HG03457 (cell line): ENCODE results near the gene IRS2.

ENCODE experiments used
- ATAC-seq: cut with Tn5 transposase; IDR thresholded peaks from one replicate; pipeline ENCODE4 v1.9.1; 2021; ENCODE audit warnings: moderate number of reproducible peaks; ENCODE audit not compliant: unreplicated experiment

Gene IRS2

DNA sequence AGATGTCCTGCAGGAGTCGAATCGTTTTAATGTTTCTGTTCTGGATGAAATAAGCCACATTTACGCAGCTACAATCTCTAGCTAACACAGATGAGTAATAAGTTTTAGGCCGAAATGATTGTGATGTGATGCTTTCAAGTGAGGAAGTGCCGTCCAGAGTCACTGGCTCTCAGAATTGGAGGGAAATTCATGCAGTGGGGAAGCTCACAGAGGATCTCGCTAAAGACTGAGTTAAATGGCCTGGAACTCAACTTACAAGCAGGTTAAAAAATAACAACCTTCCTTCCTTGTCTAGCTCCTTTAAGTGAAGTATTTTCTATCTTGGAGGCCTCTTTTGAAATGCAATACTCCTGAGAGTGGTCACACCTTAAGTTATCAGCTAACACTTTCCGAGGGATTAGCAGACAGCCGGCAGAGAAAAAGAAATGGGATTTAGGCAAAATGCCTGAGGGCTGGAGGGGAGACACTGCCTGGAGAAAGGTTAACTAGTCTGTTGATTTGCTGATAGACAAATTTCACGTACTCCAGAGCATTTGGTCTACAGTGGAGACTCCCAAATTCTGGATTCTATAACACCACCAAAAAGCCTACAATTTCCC lies 74.2 kb downstream of the IRS2 start:
- no peak for ATAC-seq

DNA sequence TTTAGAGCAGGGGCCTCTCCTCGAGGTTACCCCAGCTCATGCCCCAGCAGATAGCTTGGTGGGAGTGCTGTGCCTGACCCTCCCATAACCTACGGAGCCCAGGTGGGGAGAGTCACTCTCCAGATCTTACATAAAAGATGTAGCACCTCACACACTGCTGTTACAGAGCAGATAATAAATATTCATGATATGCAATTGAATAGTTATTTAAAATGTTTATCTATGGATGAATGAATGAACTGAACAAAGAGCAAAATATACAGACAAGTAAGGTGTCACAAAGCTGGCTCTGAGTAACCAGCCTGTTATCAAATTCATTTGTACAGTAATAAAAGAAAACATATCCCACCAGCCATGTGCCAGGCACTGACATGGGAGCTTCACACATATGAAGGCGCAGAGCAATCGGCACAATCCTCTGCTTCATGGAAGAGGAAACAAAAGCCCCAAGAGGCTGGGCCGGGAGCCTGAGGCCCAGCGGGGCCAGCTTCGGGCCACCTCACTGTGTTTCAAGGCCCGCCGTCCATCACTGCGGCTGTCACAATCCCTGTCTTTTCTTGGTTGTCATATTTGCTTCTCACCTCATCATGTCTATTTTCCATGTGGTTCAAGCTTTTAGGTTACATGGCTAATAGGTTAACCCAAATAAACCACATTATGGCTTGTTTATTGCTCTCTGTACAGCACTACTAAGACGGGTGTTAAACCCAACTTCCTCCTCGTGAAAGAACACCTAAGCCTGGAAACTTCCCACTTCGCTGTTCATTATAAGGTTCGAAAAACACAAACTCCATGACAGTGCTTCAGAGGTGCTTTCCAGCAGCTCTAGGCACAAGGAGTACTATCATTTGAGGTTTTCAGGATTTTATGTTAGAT lies 78.4 kb downstream of the IRS2 start:
- no peak for ATAC-seq

DNA sequence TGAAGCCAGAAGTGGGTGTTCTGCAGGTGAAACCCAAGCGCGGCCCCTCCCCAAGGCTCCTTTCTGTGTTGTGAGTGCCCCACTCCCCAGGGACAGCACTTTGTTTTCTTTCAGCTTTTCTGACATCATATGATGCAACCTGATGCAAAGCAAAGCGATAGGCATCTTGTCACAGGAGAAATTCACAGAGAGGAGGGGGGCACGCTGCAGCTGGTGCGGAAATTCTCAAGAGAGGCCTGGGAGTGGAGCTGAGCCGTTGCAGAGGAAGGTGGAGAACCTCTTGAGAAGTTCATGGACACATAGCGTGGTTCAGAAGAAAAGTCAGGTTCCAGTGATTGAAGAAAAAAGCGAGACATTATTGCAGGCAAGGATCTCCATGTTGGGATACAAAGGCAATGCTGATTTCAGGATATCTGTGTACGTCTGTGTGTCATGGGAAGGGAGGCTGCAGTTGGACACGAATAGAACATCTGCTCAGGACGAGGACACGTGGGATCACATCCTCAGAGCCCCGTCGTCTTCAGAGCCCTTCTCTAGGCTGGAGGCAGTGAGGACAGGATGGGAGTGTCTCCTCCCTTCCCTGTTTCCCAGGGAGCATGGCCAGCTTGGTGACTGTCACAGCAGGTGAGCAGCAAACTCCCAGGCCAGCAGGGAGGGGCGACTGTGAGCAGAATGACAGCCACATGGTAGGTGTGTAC lies 79.2 kb downstream of the IRS2 start:
- no peak for ATAC-seq

DNA sequence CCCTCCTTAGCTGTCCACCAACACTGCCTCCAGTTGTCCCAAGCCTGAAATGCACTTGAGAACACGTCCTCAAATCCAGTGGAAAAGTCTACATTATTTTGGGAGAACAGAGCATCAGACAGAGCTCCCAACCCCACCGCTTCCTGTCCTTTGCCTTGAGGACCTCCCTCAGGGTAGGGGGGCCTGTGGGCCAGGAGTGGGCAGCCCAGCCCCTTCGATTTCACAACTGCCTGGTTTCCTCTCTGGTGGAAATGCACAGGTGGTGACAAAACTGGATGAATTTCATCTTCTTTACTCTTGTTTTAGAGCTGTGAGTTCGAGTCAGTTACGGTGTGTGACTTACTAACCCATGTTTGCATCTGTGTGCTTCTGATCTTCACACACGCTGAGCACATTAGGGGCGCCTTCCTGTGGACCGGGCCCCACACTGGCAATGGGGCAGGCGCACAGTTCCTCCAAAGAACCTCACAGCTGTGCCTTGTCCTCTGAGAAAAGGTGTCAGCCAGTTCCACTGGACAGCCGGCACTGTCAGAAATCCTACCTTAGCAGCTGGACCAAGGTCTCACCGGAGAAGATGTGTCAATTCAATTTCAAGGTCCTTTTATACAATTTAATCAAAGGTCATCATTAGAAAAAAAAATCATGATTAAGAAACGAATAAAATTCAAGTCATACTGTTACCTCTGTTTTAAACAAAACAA lies 80.2 kb downstream of the IRS2 start:
- ATAC-seq: no peak

DNA sequence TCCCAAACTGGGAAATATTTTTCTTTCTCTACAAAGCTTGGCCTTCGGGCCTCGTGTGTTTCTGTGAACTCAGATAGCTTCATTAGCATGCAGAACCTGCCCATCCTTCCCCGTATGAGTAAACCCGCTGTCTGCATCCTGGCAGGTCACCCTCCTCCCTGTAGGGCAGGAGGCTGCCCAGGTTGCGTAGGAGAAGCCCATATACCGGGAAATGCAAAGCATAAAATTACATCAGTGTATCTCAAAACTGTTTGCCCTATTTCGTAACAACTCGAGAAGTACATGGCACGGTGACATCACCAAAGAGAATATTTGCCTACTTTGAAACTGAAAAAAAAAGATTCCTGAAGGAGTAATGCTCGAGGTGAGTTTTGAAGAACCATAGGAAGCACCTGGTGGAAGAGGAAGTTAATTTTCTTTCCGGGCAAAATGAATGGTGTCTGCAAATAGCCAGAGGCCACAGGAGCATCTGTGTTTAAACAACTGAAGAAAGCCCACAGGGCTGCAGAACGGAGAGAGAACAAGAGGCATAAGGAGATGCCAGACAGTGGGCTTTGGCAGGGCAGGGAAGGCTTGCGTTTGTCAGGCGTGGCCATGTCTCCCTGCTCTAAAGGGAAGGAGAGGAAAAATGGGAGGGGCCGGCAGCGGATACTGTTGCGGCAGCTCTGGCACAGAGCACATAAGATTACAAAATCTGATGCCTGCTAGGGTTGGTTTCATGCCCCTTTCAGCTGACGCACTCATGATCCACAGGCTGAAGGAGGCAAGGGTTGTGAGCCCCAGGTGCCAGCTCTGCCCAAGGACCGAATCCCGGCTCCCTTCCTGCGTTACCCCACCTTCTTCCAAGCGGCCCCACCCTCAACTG lies 81.4 kb downstream of the IRS2 start:
- ATAC-seq: no peak

DNA sequence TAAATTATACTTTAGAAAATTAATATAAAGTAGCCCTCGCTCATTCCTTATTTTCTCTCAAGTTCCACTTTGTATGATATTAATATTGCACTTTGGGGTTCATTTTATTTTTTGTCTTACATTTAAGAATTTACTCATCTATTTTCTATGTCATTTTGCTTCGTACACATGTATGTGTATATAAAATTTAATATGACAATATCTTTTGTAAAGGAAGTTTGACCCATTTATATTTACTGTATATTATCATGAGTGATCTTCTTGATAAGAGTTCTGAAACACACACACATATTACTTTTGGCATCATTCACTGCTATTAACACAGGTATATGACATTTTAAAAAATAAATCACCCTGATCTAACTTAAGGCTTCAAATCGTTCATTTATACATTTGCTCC lies 83.1 kb downstream of the IRS2 start:
- no peak for ATAC-seq
